ENCODE data around the gene PSKH1. TPM values are rescaled to one million over a fixed set of nuclear protein-coding genes. Genes with fewer than 3 reads are reported as not detected.
A peak's percentile ranks its signal among the peaks of the same experiment; 100 is the strongest.
"Not testable (repeated sequence)": the region's sequence is repeated elsewhere in the genome, so short reads cannot be mapped to it uniquely, and the experiment has no call there.

The PSKH1 gene
- total RNA-seq, 2 donors from 2014 or later: 16.1 to 16.2 TPM

- ATAC-seq (replicated peaks in 1 of 2): peak; percentile 96 to 99
- Mint-ChIP-seq H3K9me3 (no peaks in the 10 kb centered on the region), H3K27ac (peak overlapping the region; percentile 0), H3K4me3 (peak overlapping the region; percentile 0 to 21), H3K27me3 (ENCODE audit: low read depth) (no peaks in the 10 kb centered on the region), H3K4me1 (ENCODE audit: low read depth) (peaks cover 29% of the 10 kb centered on the region), H3K36me3 (ENCODE audit: insufficient read depth in 2 of 2) (no peaks in the 10 kb centered on the region)
- DNase-seq: peak; percentile 62 to 68
Observed at GRCh38 chr16:67910158-67910557, 17.1 kb downstream of the PSKH1 start.

- Mint-ChIP-seq H3K27ac (no peak overlapping the region), H3K36me3 (ENCODE audit: insufficient read depth in 2 of 2) (peaks cover 0 to 2% of the 10 kb centered on the region in 2 donors), H3K4me3 (no peak overlapping the region), H3K27me3 (ENCODE audit: low read depth) (no peaks in the 10 kb centered on the region), H3K4me1 (ENCODE audit: low read depth) (peaks cover 39% of the 10 kb centered on the region), H3K9me3 (no peaks in the 10 kb centered on the region)
- DNase-seq (no peak), ATAC-seq (replicated peaks in 1 of 2) (no peak)
Observed at GRCh38 chr16:67914758-67915495, 21.9 kb downstream of the PSKH1 start.

GRCh38 chr16:67915496-67915769 is 22.4 kb downstream of the PSKH1 start:
- not testable (repeated sequence) for H3K4me3 Mint-ChIP-seq; H3K9me3 Mint-ChIP-seq; H3K27ac Mint-ChIP-seq; ATAC-seq (replicated peaks in 1 of 2); H3K36me3 Mint-ChIP-seq (ENCODE audit: insufficient read depth in 2 of 2); H3K27me3 Mint-ChIP-seq (ENCODE audit: low read depth); DNase-seq
- H3K4me1 Mint-ChIP-seq (ENCODE audit: low read depth): peaks cover 34% of the 10 kb centered on the region

GRCh38 chr16:67915831-67916723 is 23.0 kb downstream of the PSKH1 start:
- DNase-seq: no peak
- H3K4me1 Mint-ChIP-seq (ENCODE audit: low read depth): peaks cover 29% of the 10 kb centered on the region
- H3K9me3 Mint-ChIP-seq: no peaks in the 10 kb centered on the region
- H3K36me3 Mint-ChIP-seq (ENCODE audit: insufficient read depth in 2 of 2): peaks cover 0 to 2% of the 10 kb centered on the region in 2 donors
- no peak for ATAC-seq (replicated peaks in 1 of 2)
- no peaks in the 10 kb centered on the region for H3K27me3 Mint-ChIP-seq (ENCODE audit: low read depth)
- H3K27ac Mint-ChIP-seq: peak overlapping the region; percentile 0
- H3K4me3 Mint-ChIP-seq: no peak overlapping the region

GRCh38 chr16:67917140-67917851 is 24.2 kb downstream of the PSKH1 start:
- H3K4me1 Mint-ChIP-seq (ENCODE audit: low read depth): peaks cover 39% of the 10 kb centered on the region
- peak overlapping the region; percentile 38 to 45 for H3K4me3 Mint-ChIP-seq
- peak overlapping the region; percentile 83 for H3K27ac Mint-ChIP-seq
- peaks cover 0 to 2% of the 10 kb centered on the region in 2 donors for H3K36me3 Mint-ChIP-seq (ENCODE audit: insufficient read depth in 2 of 2)
- no peaks in the 10 kb centered on the region for H3K9me3 Mint-ChIP-seq
- no peak for DNase-seq
- H3K27me3 Mint-ChIP-seq (ENCODE audit: low read depth): no peaks in the 10 kb centered on the region
- peak; percentile 28 to 32 for ATAC-seq (replicated peaks in 1 of 2)

- DNase-seq: peak; percentile 66 to 77
- Mint-ChIP-seq H3K4me3 (peak overlapping the region; percentile 38 to 45), H3K27ac (peak overlapping the region; percentile 83), H3K9me3 (no peaks in the 10 kb centered on the region), H3K27me3 (ENCODE audit: low read depth) (no peaks in the 10 kb centered on the region), H3K36me3 (ENCODE audit: insufficient read depth in 2 of 2) (peaks cover 0 to 2% of the 10 kb centered on the region in 2 donors), H3K4me1 (ENCODE audit: low read depth) (peaks cover 41% of the 10 kb centered on the region)
- ATAC-seq (replicated peaks in 1 of 2): peak; percentile 100
Observed at GRCh38 chr16:67917852-67918236, 24.8 kb downstream of the PSKH1 start.

- Mint-ChIP-seq H3K4me1 (ENCODE audit: low read depth) (peaks cover 41% of the 10 kb centered on the region), H3K27ac (no peak overlapping the region), H3K4me3 (no peak overlapping the region), H3K27me3 (ENCODE audit: low read depth) (no peaks in the 10 kb centered on the region), H3K36me3 (ENCODE audit: insufficient read depth in 2 of 2) (peaks cover 0 to 2% of the 10 kb centered on the region in 2 donors), H3K9me3 (no peaks in the 10 kb centered on the region)
- no peak for DNase-seq
- ATAC-seq (replicated peaks in 1 of 2): no peak
Observed at GRCh38 chr16:67919622-67920221, 26.7 kb downstream of the PSKH1 start.

GRCh38 chr16:67922221-67922620 is 29.2 kb downstream of the PSKH1 start:
- peak overlapping the region; percentile 88 for H3K27ac Mint-ChIP-seq
- no peaks in the 10 kb centered on the region for H3K9me3 Mint-ChIP-seq
- peaks cover 0 to 2% of the 10 kb centered on the region in 2 donors for H3K36me3 Mint-ChIP-seq (ENCODE audit: insufficient read depth in 2 of 2)
- H3K27me3 Mint-ChIP-seq (ENCODE audit: low read depth): no peaks in the 10 kb centered on the region
- no peak for ATAC-seq (replicated peaks in 1 of 2)
- H3K4me1 Mint-ChIP-seq (ENCODE audit: low read depth): peaks cover 31% of the 10 kb centered on the region
- no peak for DNase-seq
- no peak overlapping the region for H3K4me3 Mint-ChIP-seq

- peaks cover 0 to 2% of the 10 kb centered on the region in 2 donors for H3K36me3 Mint-ChIP-seq (ENCODE audit: insufficient read depth in 2 of 2)
- no peak for ATAC-seq (replicated peaks in 1 of 2)
Observed at GRCh38 chr16:67922740-67923139, 29.7 kb downstream of the PSKH1 start.

GRCh38 chr16:67923414-67924116 is 30.5 kb downstream of the PSKH1 start:
- Mint-ChIP-seq H3K9me3 (no peaks in the 10 kb centered on the region), H3K27ac (no peak overlapping the region), H3K4me1 (ENCODE audit: low read depth) (peaks cover 17% of the 10 kb centered on the region), H3K27me3 (ENCODE audit: low read depth) (no peaks in the 10 kb centered on the region), H3K4me3 (no peak overlapping the region), H3K36me3 (ENCODE audit: insufficient read depth in 2 of 2) (no peaks in the 10 kb centered on the region)
- ATAC-seq (replicated peaks in 1 of 2) (no peak), DNase-seq (no peak)

More at GRCh38 chr16:67922740-67923139, 29.7 kb downstream of the PSKH1 start:
- H3K27ac Mint-ChIP-seq: no peak overlapping the region
- H3K4me3 Mint-ChIP-seq: no peak overlapping the region
- DNase-seq: no peak
- no peaks in the 10 kb centered on the region for H3K27me3 Mint-ChIP-seq (ENCODE audit: low read depth)
- no peaks in the 10 kb centered on the region for H3K9me3 Mint-ChIP-seq
- peaks cover 25% of the 10 kb centered on the region for H3K4me1 Mint-ChIP-seq (ENCODE audit: low read depth)

GRCh38 chr16:67924140-67924906 is 31.3 kb downstream of the PSKH1 start:
- peaks cover 15% of the 10 kb centered on the region for H3K4me1 Mint-ChIP-seq (ENCODE audit: low read depth)
- H3K36me3 Mint-ChIP-seq (ENCODE audit: insufficient read depth in 2 of 2): no peaks in the 10 kb centered on the region
- H3K27me3 Mint-ChIP-seq (ENCODE audit: low read depth): no peaks in the 10 kb centered on the region
- no peak overlapping the region for H3K27ac Mint-ChIP-seq
- DNase-seq (no peak), ATAC-seq (replicated peaks in 1 of 2) (no peak)
- H3K4me3 Mint-ChIP-seq: no peak overlapping the region
- no peaks in the 10 kb centered on the region for H3K9me3 Mint-ChIP-seq
